Bronchial epithelial cell (primary cell): ENCODE data around the gene UNK. TPM values are rescaled to one million over a fixed set of nuclear protein-coding genes. Genes with fewer than 3 reads are reported as not detected.
A peak's percentile ranks its signal among the peaks of the same experiment; 100 is the strongest.

Source experiments
- DNase-seq: peaks from one replicate; pipeline ENCODE4 v3.0.0-alpha.2; 2010; ENCODE audit warnings: low read depth
- FAIRE-seq: peaks from 2 replicates; lab custom pipeline; 2011; peaks lifted over from hg19 to GRCh38; lab: Jason Lieb, UNC
- H3K27me3 ChIP-seq: 2 replicates; pipeline ENCODE4 v1.5.1; 2011; ENCODE audit warnings: low read length; ENCODE audit not compliant: control insufficient read depth, insufficient read depth
- H3K36me3 ChIP-seq: 2 replicates; pipeline ENCODE4 v1.5.1; 2011; ENCODE audit warnings: low read length; ENCODE audit not compliant: control insufficient read depth, insufficient read depth
- H3K4me3 ChIP-seq: 2 replicates; pipeline ENCODE4 v1.5.1; 2011; ENCODE audit warnings: mild to moderate bottlenecking, low read depth, low read length, control low read depth
- CTCF ChIP-seq: IDR thresholded peaks from 2 replicates; pipeline ENCODE4 v1.5.1; 2011; ENCODE audit warnings: mild to moderate bottlenecking, moderate library complexity, low read length, control low read depth, inconsistent platforms; ENCODE audit not compliant: insufficient read depth, severe bottlenecking
- total RNA-seq: library from RNA; depleted of rRNA; stranded (reverse); fragments of >200 nt; gene quantifications from 2 replicates; pipeline ENCODE4 v1.2.1, GENCODE V29; 2014

The UNK gene
- total RNA-seq, 1 donor from 2014 or later = 10.8 TPM

GRCh38 chr17:75842963-75843576 lies 58.5 kb downstream of the UNK start:
- FAIRE-seq = no peak
- peak overlapping the region; percentile 39 for H3K4me3 ChIP-seq

GRCh38 chr17:75843577-75844529 lies 59.2 kb downstream of the UNK start, which contains the start of gene UNC13D:
TSS of gene UNC13D (minus strand) at chr17:75844404. CDS start at chr17:75844337, 67 bp downstream.
- no peaks in the 10 kb centered on the region for H3K27me3 ChIP-seq
- H3K36me3 ChIP-seq = peaks cover 25% of the 10 kb centered on the region
- FAIRE-seq (no peak), DNase-seq (no peak)
- TF ChIP-seq CTCF = no peak
- H3K4me3 ChIP-seq = peak within 1 kb of the TSS; percentile 39

More at GRCh38 chr17:75842963-75843576, 58.5 kb downstream of the UNK start:
- no peak for DNase-seq
- Histone ChIP-seq H3K36me3 (peaks cover 22% of the 10 kb centered on the region), H3K27me3 (no peaks in the 10 kb centered on the region)
- no peak for TF ChIP-seq CTCF

GRCh38 chr17:75844530-75845057 lies 60.0 kb downstream of the UNK start:
- FAIRE-seq (no peak), DNase-seq (peak; percentile 51)
- Histone ChIP-seq H3K36me3 (peaks cover 31% of the 10 kb centered on the region), H3K4me3 (peak overlapping the region; percentile 39), H3K27me3 (no peaks in the 10 kb centered on the region)
- TF ChIP-seq CTCF = no peak

- FAIRE-seq (no peak), DNase-seq (peak; percentile 64)
- Histone ChIP-seq H3K27me3 (no peaks in the 10 kb centered on the region), H3K36me3 (peaks cover 30% of the 10 kb centered on the region), H3K4me3 (peak overlapping the region; percentile 39)
- peak; percentile 87 for TF ChIP-seq CTCF
Measured at GRCh38 chr17:75845058-75845711, 60.6 kb downstream of the UNK start.

GRCh38 chr17:75845933-75846691 lies 61.5 kb downstream of the UNK start:
- H3K36me3 ChIP-seq = peaks cover 30% of the 10 kb centered on the region
- no peak for TF ChIP-seq CTCF
- H3K27me3 ChIP-seq = no peaks in the 10 kb centered on the region
- H3K4me3 ChIP-seq = no peak overlapping the region
- no peak for FAIRE-seq
- no peak for DNase-seq
